ENCODE results near the gene ATP5MC2.

- TF ChIP-seq CTCF (IDR thresholded peaks at IDR 0.05; ENCODE audit: insufficient read depth, low read length, poor library complexity, severe bottlenecking) (no peak), EZH2phosphoT487 (conservative IDR thresholded peaks at IDR 0.05; ENCODE audit: low read length) (no peak)
These were observed 38.1 kb upstream of the ATP5MC2 start for GRCh38 chr12:53714004-53714403.

Data from SU-DHL-6 (cell line).